Thoracic aorta endothelial cell (primary cell): Measurements from ENCODE around the gene MAP3K15. TPM values are rescaled to one million over a fixed set of nuclear protein-coding genes. Genes with fewer than 3 reads are reported as not detected.

Source experiments
- small RNA-seq: library from RNA; depleted of rRNA; stranded (forward); fragments of <200 nt; gene quantifications from one replicate; pipeline ENCODE3, GENCODE V24; 2012
- total RNA-seq: library from RNA; depleted of rRNA; stranded (reverse); fragments of >200 nt; gene quantifications from 2 replicates; pipeline ENCODE4 v1.2.3, GENCODE V29; 2012

Gene MAP3K15
- total RNA-seq, result 0.13 and 0.14 TPM in 2 replicates

GRCh38 chrX:19514791-19515614, at the start of gene MAP3K15:
TSS of gene MAP3K15 (minus strand) at chrX:19515508. CDS start at chrX:19515261, 247 bp downstream.

GRCh38 chrX:19343535-19344408, 171.5 kb downstream of the MAP3K15 start, which contains the start of gene PDHA1:
TSS of gene PDHA1 (plus strand) at chrX:19343927. CDS start at chrX:19344038, 111 bp downstream.

Small RNA genes lying within 50 kb of the gene (small RNA-seq; reads per million reads assigned to genes)
- not detected for gene RF00019

Other genes with a start within 250 kb of the MAP3K15 start
- gene PDHA1, start 171.6 kb downstream of the MAP3K15 start, total RNA-seq, result 76.2 and 78.6 TPM in 2 replicates